H1 (cell line): ENCODE measurements around the gene GULP1. TPM values are rescaled to one million over a fixed set of nuclear protein-coding genes. Genes with fewer than 3 reads are reported as not detected.

Source experiments
- CTCF ChIA-PET: fragments of 300-600 bp; sonication (Branson Sonifier 250); formaldehyde crosslinking; loops from one replicate; lab custom pipeline; 2021; ENCODE audit not compliant: partially characterized antibody; lab: Charles Lee
- POLR2A ChIA-PET: fragments of 300-600 bp; sonication (Branson Sonifier 250); formaldehyde crosslinking; loops from one replicate; lab custom pipeline; 2021; ENCODE audit warnings: inconsistent platforms; ENCODE audit not compliant: partially characterized antibody; lab: Charles Lee
- DNase-seq, 2 experiments: peaks; one replicate each; pipeline versions ENCODE4 v3.0.0 to v3.0.0-alpha.2; 2010 to 2022; ENCODE audit warnings: low spot score in 2 of 2, low read depth in 1 of 2, mixed read lengths in 1 of 2
- FAIRE-seq: peaks from 2 replicates; lab custom pipeline; 2011; peaks lifted over from hg19 to GRCh38; lab: Jason Lieb, UNC
- H2AFZ ChIP-seq: 2 replicates; pipeline ENCODE4 v1.8.1; 2012; ENCODE audit warnings: low read length, inconsistent platforms
- H2AK5ac ChIP-seq: 2 replicates; pipeline ENCODE4 v1.6.1; 2013; ENCODE audit warnings: low read depth, low read length
- H2BK120ac ChIP-seq: replicated peaks from 2 replicates; pipeline ENCODE3; 2013; ENCODE audit warnings: low read depth, low read length, inconsistent platforms
- H2BK12ac ChIP-seq: 2 replicates; pipeline ENCODE4 v1.6.1; 2013; ENCODE audit warnings: low read depth, low read length
- H2BK15ac ChIP-seq: 2 replicates; pipeline ENCODE4 v1.6.1; 2013; ENCODE audit warnings: low read length
- H2BK20ac ChIP-seq: 2 replicates; pipeline ENCODE4 v1.6.1; 2013; ENCODE audit warnings: low read length
- H2BK5ac ChIP-seq: 2 replicates; pipeline ENCODE4 v1.6.1; 2013; ENCODE audit warnings: low read depth, low read length
- H3K14ac ChIP-seq: 2 replicates; pipeline ENCODE4 v1.6.1; 2013; ENCODE audit warnings: inconsistent platforms; ENCODE audit not compliant: insufficient read length
- H3K18ac ChIP-seq: 2 replicates; pipeline ENCODE4 v1.6.1; 2013; ENCODE audit warnings: low read length; ENCODE audit errors: extremely low read depth
- H3K23ac ChIP-seq: 2 replicates; pipeline ENCODE4 v1.6.1; 2013; ENCODE audit warnings: inconsistent platforms; ENCODE audit not compliant: insufficient read length
- H3K23me2 ChIP-seq: 2 replicates; pipeline ENCODE4 v1.6.1; 2013; ENCODE audit warnings: low read depth, low read length
- H3K27ac ChIP-seq: 2 replicates; pipeline ENCODE4 v1.6.1; 2011; ENCODE audit warnings: low read depth, low read length, inconsistent platforms
- H3K27me3 ChIP-seq, 4 experiments: replicated peaks in 1 of 4; 1 replicate in 1 of 4; 2 replicates in 3 of 4; pipeline versions ENCODE4 v1.6.1 to v1.8.1; 2011 to 2013; ENCODE audit warnings: low read length in 3 of 4, mild to moderate bottlenecking in 3 of 4, inconsistent platforms in 2 of 4, mixed read lengths in 2 of 4, moderate library complexity in 1 of 4; ENCODE audit not compliant: control insufficient read depth in 3 of 4, insufficient read depth in 3 of 4; ENCODE audit errors: extremely low read depth in 1 of 4
- H3K36me3 ChIP-seq, 4 experiments: 2 replicates each; pipeline versions ENCODE4 v1.6.1 to v1.8.1; 2011 to 2013; ENCODE audit warnings: mild to moderate bottlenecking in 4 of 4, low read length in 3 of 4, moderate library complexity in 2 of 4, control low read depth in 1 of 4, inconsistent platforms in 1 of 4; ENCODE audit not compliant: insufficient read depth in 4 of 4, control insufficient read depth in 2 of 4
- H3K4ac ChIP-seq: replicated peaks from 2 replicates; pipeline ENCODE3; 2013; ENCODE audit warnings: low read length, low read depth, mixed read lengths, inconsistent platforms; ENCODE audit not compliant: insufficient read length
- H3K4me1 ChIP-seq, 4 experiments: replicated peaks in 1 of 4; 1 replicate in 1 of 4; 2 replicates in 3 of 4; pipeline versions ENCODE4 v1.6.1 to v1.8.1; 2011 to 2013; ENCODE audit warnings: low read length in 3 of 4, inconsistent platforms in 2 of 4, mixed read lengths in 1 of 4; ENCODE audit not compliant: insufficient read depth in 4 of 4, control insufficient read depth in 3 of 4
- H3K4me2 ChIP-seq, 2 experiments: 2 replicates each; pipeline versions ENCODE4 v1.6.1 to v1.8.1; 2011 to 2013; ENCODE audit warnings: low read depth in 2 of 2, low read length in 2 of 2, control low read depth in 1 of 2, inconsistent platforms in 1 of 2, mild to moderate bottlenecking in 1 of 2; ENCODE audit not compliant: insufficient read depth in 1 of 2
- H3K4me3 ChIP-seq, 4 experiments: fragments of 200-600, 300-600 bp in 1 of 4; sonication (generic), shearing (Covaris generic), sonication (Bioruptor Twin) in 1 of 4; 2 replicates each; pipeline versions ENCODE4 v1.5.1 to v1.8.1; 2011 to 2016; ENCODE audit warnings: low read length in 4 of 4, low read depth in 3 of 4, control low read depth in 2 of 4, inconsistent platforms in 2 of 4, mild to moderate bottlenecking in 2 of 4, mixed read lengths in 1 of 4, moderate library complexity in 1 of 4; ENCODE audit not compliant: insufficient read depth in 2 of 4; ENCODE audit errors: extremely low read depth in 1 of 4
- H3K56ac ChIP-seq: replicated peaks from 2 replicates; pipeline ENCODE3; 2013; ENCODE audit warnings: low read depth, mild to moderate bottlenecking, mixed read lengths, low read length, inconsistent platforms; ENCODE audit not compliant: insufficient read length
- H3K79me1 ChIP-seq: 2 replicates; pipeline ENCODE4 v1.6.1; 2013; ENCODE audit warnings: low read depth, low read length, control low read depth
- H3K79me2 ChIP-seq, 2 experiments: 2 replicates each; pipeline versions ENCODE4 v1.6.1 to v1.8.1; 2012 to 2013; ENCODE audit warnings: low read length in 2 of 2, mild to moderate bottlenecking in 2 of 2, inconsistent platforms in 1 of 2; ENCODE audit not compliant: insufficient read depth in 2 of 2, control insufficient read depth in 1 of 2
- H3K9ac ChIP-seq, 4 experiments: replicated peaks in 1 of 4; 1 replicate in 1 of 4; 2 replicates in 3 of 4; pipeline versions ENCODE4 v1.6.1 to v1.8.1; 2011 to 2013; ENCODE audit warnings: low read depth in 3 of 4, low read length in 3 of 4, control low read depth in 2 of 4, mild to moderate bottlenecking in 2 of 4, moderate library complexity in 2 of 4, inconsistent platforms in 1 of 4; ENCODE audit errors: extremely low read depth in 1 of 4
- H3K9me3 ChIP-seq, 2 experiments: 2 replicates each; pipeline versions ENCODE4 v1.6.1 to v1.8.1; 2012 to 2013; ENCODE audit warnings: mild to moderate bottlenecking in 2 of 2, moderate library complexity in 2 of 2, control low read depth in 1 of 2, inconsistent platforms in 1 of 2, low read depth in 1 of 2, low read length in 1 of 2, mixed read lengths in 1 of 2; ENCODE audit not compliant: insufficient read depth in 2 of 2
- H4K20me1 ChIP-seq, 2 experiments: replicated peaks in 1 of 2; 2 replicates each; pipeline versions ENCODE3 to v1.8.1; 2011 to 2013; ENCODE audit warnings: inconsistent platforms in 2 of 2, low read length in 2 of 2, mild to moderate bottlenecking in 1 of 2; ENCODE audit not compliant: insufficient read depth in 2 of 2, control insufficient read depth in 1 of 2
- H4K5ac ChIP-seq: 2 replicates; pipeline ENCODE4 v1.6.1; 2013; ENCODE audit warnings: low read length, low read depth, mixed read lengths, inconsistent platforms; ENCODE audit not compliant: insufficient read length
- H4K8ac ChIP-seq: 2 replicates; pipeline ENCODE4 v1.8.0; 2013; ENCODE audit warnings: mild to moderate bottlenecking, moderate library complexity, low read length, inconsistent platforms; ENCODE audit not compliant: insufficient read depth; ENCODE audit errors: extremely low read depth
- H4K91ac ChIP-seq: replicated peaks from 2 replicates; pipeline ENCODE3; 2013; ENCODE audit warnings: low read length, mixed read lengths, inconsistent platforms; ENCODE audit not compliant: insufficient read length
- BACH1 ChIP-seq: IDR thresholded peaks from 2 replicates; pipeline ENCODE4 v1.6.1; 2012; ENCODE audit warnings: low read length, improper control_type of control experiment
- CHD1 ChIP-seq: IDR thresholded peaks from 2 replicates; pipeline ENCODE4 v1.6.1; 2012; ENCODE audit warnings: low read depth, low read length, improper control_type of control experiment
- CTBP2 ChIP-seq: IDR thresholded peaks from 2 replicates; pipeline ENCODE4 v1.7.0; 2011; ENCODE audit warnings: borderline replicate concordance, mild to moderate bottlenecking, moderate library complexity, mixed read lengths, low read length; ENCODE audit not compliant: insufficient read depth, insufficient read length
- EP300 ChIP-seq, 2 experiments: IDR thresholded peaks; 1 replicate in 1 of 2; 2 replicates in 1 of 2; pipeline ENCODE4 v1.6.1; 2011 to 2012; ENCODE audit warnings: low read depth in 2 of 2, low read length in 2 of 2, mild to moderate bottlenecking in 2 of 2, borderline replicate concordance in 1 of 2, inconsistent platforms in 1 of 2, moderate library complexity in 1 of 2
- GTF2F1 ChIP-seq: IDR thresholded peaks from 2 replicates; pipeline ENCODE4 v1.6.1; 2012; ENCODE audit warnings: low read depth, low read length, improper control_type of control experiment, borderline replicate concordance
- HDAC6 ChIP-seq: IDR thresholded peaks from one replicate; pipeline ENCODE4 v1.7.1; 2012; ENCODE audit warnings: low read depth, mild to moderate bottlenecking, inconsistent platforms, low read length, moderate library complexity
- JUND ChIP-seq: IDR thresholded peaks from 2 replicates; pipeline ENCODE4 v1.6.1; 2011; ENCODE audit warnings: mild to moderate bottlenecking, improper control_type of control experiment, low read length
- MAFK ChIP-seq: IDR thresholded peaks from 2 replicates; pipeline ENCODE4 v1.6.1; 2012; ENCODE audit warnings: low read depth, mild to moderate bottlenecking, improper control_type of control experiment, low read length
- POLR2A ChIP-seq, 2 experiments: IDR thresholded peaks; 1 replicate in 1 of 2; 2 replicates in 1 of 2; pipeline ENCODE4 v1.6.1; 2011; ENCODE audit warnings: low read depth in 2 of 2, low read length in 2 of 2, mild to moderate bottlenecking in 2 of 2; ENCODE audit errors: control extremely low read depth in 1 of 2
- SP1 ChIP-seq: IDR thresholded peaks from 2 replicates; pipeline ENCODE4 v1.6.1; 2011; ENCODE audit warnings: low read depth, low read length
- SP4 ChIP-seq: IDR thresholded peaks from 2 replicates; pipeline ENCODE4 v1.6.1; 2012; ENCODE audit warnings: low read length, inconsistent platforms
- SRF ChIP-seq: IDR thresholded peaks from 2 replicates; pipeline ENCODE4 v1.6.1; 2011; ENCODE audit warnings: mild to moderate bottlenecking, low read depth, low read length, moderate library complexity
- TEAD4 ChIP-seq: IDR thresholded peaks from 2 replicates; pipeline ENCODE4 v1.6.1; 2012; ENCODE audit warnings: low read depth, low read length, inconsistent platforms, mixed read lengths
- WGBS, 2 experiments: shearing (Covaris generic) in 1 of 2; methylation state at CpG; one replicate each; pipeline versions ENCODE4 v1.1.6 to v1.1.7; 2013 to 2015; ENCODE audit warnings: low lambda C conversion rate in 2 of 2, mixed read lengths in 2 of 2, inconsistent platforms in 1 of 2, low coverage in 1 of 2, missing lambda C conversion rate in 1 of 2; ENCODE audit not compliant: insufficient replicate concordance in 2 of 2, insufficient coverage in 1 of 2, insufficient read length in 1 of 2; ENCODE audit errors: extremely low coverage in 1 of 2, missing lambda C conversion rate in 1 of 2; 5-methylcytosine and 5-hydroxymethylcytosine counted together
- polyA plus RNA-seq, 7 experiments: library from polyadenylated mRNA; depleted of rRNA in 3 of 7; stranded (reverse) in 5 of 7; unstranded in 2 of 7; fragments of >200 nt in 5 of 7; fragments of 200-250 nt in 2 of 7; gene quantifications; 1 replicate in 5 of 7; 2 replicates in 1 of 7; 4 replicates in 1 of 7; pipeline versions ENCODE4 v1.2.1 to v1.2.3, GENCODE V29; 2011 to 2013; ENCODE audit warnings: missing spikeins in 2 of 7, mixed read lengths in 2 of 7
- total RNA-seq: library from RNA; stranded (reverse); fragmentation: NEBNext Ultra II Directional; extraction: Animal tissue kit (Norgen Biotek cat#: 25700); gene quantifications from 2 replicates; pipeline ENCODE4 v1.2.1, GENCODE V29; 2021

GULP1 gene
- total and polyA plus RNA-seq, 2 of the 8 experiments (the other 6 are each of a cell fraction or from before 2014, with no cell fraction given) = 69.7 to 139 TPM

DNA sequence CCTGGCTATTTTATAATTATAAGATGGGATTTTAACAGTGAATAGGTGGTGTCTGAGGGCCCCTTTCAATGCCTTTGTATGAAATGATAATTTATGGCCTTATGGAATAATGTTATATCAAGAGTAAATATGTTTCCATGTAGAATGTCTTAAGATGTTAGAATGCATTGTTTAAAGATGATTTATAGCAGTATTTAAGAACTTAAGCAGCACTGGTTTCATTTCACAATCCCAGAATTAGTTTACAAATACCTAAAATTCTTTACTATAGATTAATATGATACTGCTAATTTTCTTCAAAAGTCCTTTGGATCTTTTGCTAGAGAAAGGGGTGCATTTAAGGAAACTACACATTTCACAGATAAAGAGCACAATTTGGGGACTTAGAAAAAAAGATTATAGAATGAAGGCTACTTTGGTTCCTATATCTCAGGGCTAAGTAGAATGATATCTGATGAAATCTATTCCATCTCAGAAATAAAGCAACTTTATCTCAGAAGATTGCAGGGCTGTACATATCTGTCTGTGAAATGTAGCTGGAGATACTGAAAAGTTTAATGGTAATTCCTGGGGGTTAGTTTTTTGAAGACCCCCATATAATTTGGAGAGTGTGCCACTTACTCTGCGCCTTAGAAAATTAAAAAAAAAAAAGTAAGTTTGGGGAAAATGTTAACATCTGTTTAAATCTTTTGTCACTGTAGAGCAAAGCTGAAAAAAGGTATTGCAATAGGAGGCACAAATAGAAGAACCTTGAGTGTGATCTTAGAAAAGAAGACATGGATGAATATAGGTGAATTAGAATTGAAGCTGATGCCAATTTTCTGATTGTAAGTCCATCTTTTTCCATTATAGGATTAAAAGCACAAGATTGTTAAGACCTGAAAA is 123.4 kb downstream of the GULP1 start:
- ChIA-PET CTCF (interaction anchor here (1.0 kb wide), 1 partner anchor 19 kb away, joined by 3 read pairs; no protein-coding TSS in a partner anchor), POLR2A (interaction anchor here (0.6 kb wide), 1 partner anchor 31 kb away, joined by 5 read pairs; no protein-coding TSS in a partner anchor)
- no peak for FAIRE-seq
- TF ChIP-seq MAFK (no peak), POLR2A (IDR thresholded peaks at IDR 0.05; ENCODE audit: control extremely low read depth in 1 of 2, low read depth in 2 of 2, low read length in 2 of 2) (no peak), HDAC6 (no peak), SRF (no peak), EP300 (IDR thresholded peaks at IDR 0.05; ENCODE audit: borderline replicate concordance in 1 of 2, low read depth in 2 of 2, low read length in 2 of 2) (no peak), CTBP2 (no peak), JUND (no peak), SP1 (no peak), GTF2F1 (no peak), TEAD4 (no peak), SP4 (no peak), BACH1 (no peak), CHD1 (no peak)

More for the DNA sequence above, 123.4 kb downstream of the GULP1 start:
- Histone ChIP-seq H3K36me3 (no peaks in the 10 kb centered on the region; a peak in 1 of 8 replicates), H3K14ac (no peak overlapping the region), H3K9me3 (no peaks in the 10 kb centered on the region; a peak in 1 of 4 replicates), H3K27ac (no peak overlapping the region), H4K20me1 (peaks cover 0 to 5% of the 10 kb centered on the region in 2 experiments), H3K23ac (no peak overlapping the region), H3K27me3 (no peaks in the 10 kb centered on the region), H2AK5ac (no peak overlapping the region), H4K8ac (no peak overlapping the region), H2BK120ac (no peak overlapping the region), H4K5ac (no peak overlapping the region), H3K4me1 (peaks cover 0 to 2% (median 0%) of the 10 kb centered on the region in 4 experiments; a peak in 1 of 7 replicates), H2BK15ac (no peak overlapping the region), H3K9ac (no peak overlapping the region), H3K79me1 (peaks cover 4% of the 10 kb centered on the region; the same call in 1 of the 2 replicates), H4K91ac (no peak overlapping the region), H2BK20ac (no peak overlapping the region), H3K4me2 (no peak overlapping the region), H3K56ac (no peak overlapping the region), H3K18ac (no peak overlapping the region), H3K79me2 (peaks cover 0 to 94% of the 10 kb centered on the region in 2 experiments; a peak in 2 of 4 replicates), H3K4ac (no peak overlapping the region), H3K4me3 (no peak overlapping the region), H2BK12ac (no peak overlapping the region), H2AFZ (no peak overlapping the region), H2BK5ac (no peak overlapping the region), H3K23me2 (no peaks in the 10 kb centered on the region)
- no peak for DNase-seq
- WGBS, 2 experiments = 92% methylated on average over 1 of the region's 1 CpG; no CpG with 5 or more reads in 1 of the 2 experiments
